Measurements from ENCODE around the gene LIME1. TPM values are rescaled to one million over a fixed set of nuclear protein-coding genes. Genes with fewer than 3 reads are reported as not detected.
A peak's percentile ranks its signal among the peaks of the same experiment; 100 is the strongest.

Gene LIME1
- total RNA-seq, 1 donor from 2014 or later: 0.47 TPM

- Histone ChIP-seq H3K36me3 (no peaks in the 10 kb centered on the region), H3F3A (ENCODE audit: low read depth) (peaks cover 31% of the 10 kb centered on the region), H3K27me3 (peaks cover 24% of the 10 kb centered on the region), H3K4me3 (no peak overlapping the region), H3K9me3 (ENCODE audit: low read depth) (no peaks in the 10 kb centered on the region), H3K4me1 (peaks cover 26% of the 10 kb centered on the region), H4K20me1 (ENCODE audit: low read depth) (peaks cover 38% of the 10 kb centered on the region), H3K9ac (no peak overlapping the region), H2AFZ (replicated peaks) (no peak overlapping the region), H3K4me2 (no peak overlapping the region), H3K79me2 (ENCODE audit: low read depth) (no peaks in the 10 kb centered on the region), H3K27ac (no peak overlapping the region)
- Mint-ChIP-seq H3K36me3 (peaks cover 5% of the 10 kb centered on the region), H3K9me3 (no peaks in the 10 kb centered on the region), H3K4me1 (no peaks in the 10 kb centered on the region), H3K4me3 (no peak overlapping the region), H3K27ac (no peak overlapping the region), H3K27me3 (ENCODE audit: insufficient read depth, low read depth) (peaks cover 2% of the 10 kb centered on the region)
- no peak for TF ChIP-seq CTCF (IDR thresholded peaks at IDR 0.05)
- no peak for TF ChIP-seq EZH2phosphoT487 (IDR thresholded peaks at IDR 0.05)
- TF ChIP-seq EZH2 (IDR thresholded peaks at IDR 0.05): no peak
- no peak for DNase-seq (ENCODE audit: low spot score)
These were observed 2.1 kb upstream of the LIME1 start for GRCh38 chr20:63734111-63734945.

GRCh38 chr20:63734946-63735858 is 1.3 kb upstream of the LIME1 start:
- H3K4me2 ChIP-seq: no peak overlapping the region
- TF ChIP-seq EZH2 (IDR thresholded peaks at IDR 0.05) (no peak), EZH2phosphoT487 (IDR thresholded peaks at IDR 0.05) (no peak), CTCF (IDR thresholded peaks at IDR 0.05) (no peak)
- no peaks in the 10 kb centered on the region for H3K9me3 ChIP-seq (ENCODE audit: low read depth)
- Mint-ChIP-seq H3K27ac (no peak overlapping the region), H3K4me3 (no peak overlapping the region), H3K27me3 (ENCODE audit: insufficient read depth, low read depth) (peaks cover 2% of the 10 kb centered on the region), H3K4me1 (no peaks in the 10 kb centered on the region), H3K9me3 (no peaks in the 10 kb centered on the region), H3K36me3 (peaks cover 1% of the 10 kb centered on the region)
- H3K9ac ChIP-seq: no peak overlapping the region
- H3K79me2 ChIP-seq (ENCODE audit: low read depth): no peaks in the 10 kb centered on the region
- no peaks in the 10 kb centered on the region for H3K36me3 ChIP-seq
- H3F3A ChIP-seq (ENCODE audit: low read depth): peaks cover 33% of the 10 kb centered on the region
- peaks cover 26% of the 10 kb centered on the region for H3K4me1 ChIP-seq
- no peak overlapping the region for H2AFZ ChIP-seq (replicated peaks)
- DNase-seq (ENCODE audit: low spot score): no peak
- H3K27me3 ChIP-seq: peaks cover 24% of the 10 kb centered on the region
- H3K27ac ChIP-seq: no peak overlapping the region
- H3K4me3 ChIP-seq: no peak overlapping the region
- H4K20me1 ChIP-seq (ENCODE audit: low read depth): peaks cover 38% of the 10 kb centered on the region

DNA sequence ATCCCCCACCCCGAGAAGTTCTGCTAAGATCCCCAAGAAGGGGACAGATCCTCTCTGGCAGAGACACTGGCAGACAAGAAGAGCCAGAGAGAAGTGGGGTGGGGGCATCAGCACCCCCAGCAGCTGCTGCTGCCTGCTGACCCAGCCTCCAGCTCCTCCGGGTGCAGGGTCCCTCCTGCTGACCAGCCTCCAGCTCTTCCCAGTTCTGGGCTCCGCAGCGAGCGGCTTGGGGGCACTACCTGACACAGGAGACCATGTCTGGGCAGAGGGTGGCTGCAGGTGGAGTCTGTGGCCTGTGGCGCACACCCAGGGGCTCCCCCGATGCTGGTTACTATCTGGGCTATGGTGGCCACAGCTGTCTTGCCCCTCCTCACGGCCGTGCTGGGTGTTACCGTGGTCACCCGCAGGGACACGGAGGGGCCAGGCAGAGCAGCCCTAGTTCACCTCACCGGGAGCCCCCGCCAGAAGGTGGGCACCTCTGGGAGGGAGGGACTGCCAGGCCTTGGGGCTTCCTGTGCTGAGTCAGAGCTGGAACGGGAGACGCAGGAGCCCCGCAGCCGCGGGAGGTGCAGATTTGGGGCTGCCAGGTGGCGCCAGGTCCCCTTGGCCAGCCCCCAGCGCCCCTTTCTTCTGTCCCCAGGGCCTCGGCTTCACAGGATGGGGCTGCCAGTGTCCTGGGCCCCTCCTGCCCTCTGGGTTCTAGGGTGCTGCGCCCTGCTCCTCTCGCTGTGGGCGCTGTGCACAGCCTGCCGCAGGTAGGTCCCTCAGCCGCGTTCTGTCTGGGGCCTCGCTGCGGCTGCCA is 630 bp downstream of the LIME1 start:
- H3K27ac ChIP-seq: no peak overlapping the region
- H4K20me1 ChIP-seq (ENCODE audit: low read depth): peaks cover 52% of the 10 kb centered on the region
- no peak overlapping the region for H3K4me3 Mint-ChIP-seq
- H3F3A ChIP-seq (ENCODE audit: low read depth): peaks cover 38% of the 10 kb centered on the region
- peaks cover 33% of the 10 kb centered on the region for H3K4me1 ChIP-seq
- peaks cover 8% of the 10 kb centered on the region for H3K79me2 ChIP-seq (ENCODE audit: low read depth)
- peak overlapping the region; percentile 77 for H3K4me2 ChIP-seq
- H3K27me3 Mint-ChIP-seq (ENCODE audit: insufficient read depth, low read depth): peaks cover 2% of the 10 kb centered on the region
- H3K4me1 Mint-ChIP-seq: no peaks in the 10 kb centered on the region
- H3K9me3 Mint-ChIP-seq: no peaks in the 10 kb centered on the region
- no peak overlapping the region for H3K27ac Mint-ChIP-seq
- TF ChIP-seq EZH2 (IDR thresholded peaks at IDR 0.05) (no peak), CTCF (IDR thresholded peaks at IDR 0.05) (no peak), EZH2phosphoT487 (IDR thresholded peaks at IDR 0.05) (no peak)
- peak overlapping the region; percentile 55 for H3K4me3 ChIP-seq
- no peaks in the 10 kb centered on the region for H3K36me3 ChIP-seq
- no peak overlapping the region for H3K9ac ChIP-seq
- no peaks in the 10 kb centered on the region for H3K9me3 ChIP-seq (ENCODE audit: low read depth)
- no peak overlapping the region for H2AFZ ChIP-seq (replicated peaks)
- no peaks in the 10 kb centered on the region for H3K36me3 Mint-ChIP-seq
- H3K27me3 ChIP-seq: peaks cover 24% of the 10 kb centered on the region
- DNase-seq (ENCODE audit: low spot score): no peak
